HepG2 (cell line): ENCODE results near the gene TBC1D12. TPM values are rescaled to one million over a fixed set of nuclear protein-coding genes. Genes with fewer than 3 reads are reported as not detected.
A peak's percentile ranks its signal among the peaks of the same experiment; 100 is the strongest.

Experiments
- ATF5 ChIP-seq: sonication (generic); formaldehyde crosslinking; IDR thresholded peaks from 2 replicates; pipeline ENCODE4 v1.4.0; 2020; ENCODE audit warnings: mild to moderate bottlenecking, low read depth, missing genetic modification reagents
- ATF7 ChIP-seq, 2 experiments: fragments of 450-650 bp in 1 of 2; sonication (generic) in 1 of 2; formaldehyde crosslinking in 1 of 2; IDR thresholded peaks; 2 replicates each; pipeline versions ENCODE4 v1.4.0 to v1.6.1; 2016 to 2020; ENCODE audit warnings: antibody characterized with exemption in 1 of 2, mild to moderate bottlenecking in 1 of 2, missing genetic modification reagents in 1 of 2
- ETV5 ChIP-seq: IDR thresholded peaks from 2 replicates; pipeline ENCODE4 v1.6.1; 2018; ENCODE audit warnings: missing biosample characterization, missing genetic modification reagents, inconsistent platforms, borderline replicate concordance
- HDAC1 ChIP-seq: sonication (generic); formaldehyde crosslinking; IDR thresholded peaks from 2 replicates; pipeline ENCODE4 v1.5.1; 2020; ENCODE audit warnings: mild to moderate bottlenecking, missing genetic modification reagents
- HOXA7 ChIP-seq: sonication (generic); formaldehyde crosslinking; IDR thresholded peaks from 2 replicates; pipeline ENCODE4 v1.8.1; 2022; ENCODE audit warnings: mild to moderate bottlenecking, missing genetic modification reagents, moderate library complexity
- JUNB ChIP-seq: sonication (generic); formaldehyde crosslinking; IDR thresholded peaks from 2 replicates; pipeline ENCODE4 v1.8.0; 2022; ENCODE audit warnings: missing genetic modification reagents, mild to moderate bottlenecking, borderline replicate concordance
- MATR3 ChIP-seq: sonication (generic); formaldehyde crosslinking; IDR thresholded peaks from 2 replicates; pipeline ENCODE4 v1.4.0; 2020; ENCODE audit warnings: missing genetic modification reagents
- PLRG1 ChIP-seq: fragments of 450-650 bp; conservative IDR thresholded peaks from 2 replicates; pipeline ENCODE4 v1.6.1; 2016
- SAFB2 ChIP-seq: sonication (generic); formaldehyde crosslinking; IDR thresholded peaks from 2 replicates; pipeline ENCODE4 v1.5.1; 2020; ENCODE audit warnings: missing genetic modification reagents, low read depth, mild to moderate bottlenecking, borderline replicate concordance
- SNRNP70 ChIP-seq: fragments of 200-400 bp; formaldehyde crosslinking; IDR thresholded peaks from 2 replicates; pipeline ENCODE4 v1.6.1; 2017; ENCODE audit warnings: mild to moderate bottlenecking, low read depth, low read length, moderate library complexity
- SOX6 ChIP-seq, 2 experiments: fragments of 450-650 bp in 1 of 2; sonication (generic) in 1 of 2; formaldehyde crosslinking in 1 of 2; IDR thresholded peaks; 2 replicates each; pipeline versions ENCODE4 v1.4.0 to v1.6.1; 2017 to 2020; ENCODE audit warnings: antibody characterized with exemption in 1 of 2, mild to moderate bottlenecking in 1 of 2, missing genetic modification reagents in 1 of 2
- STAT5B ChIP-seq: sonication (generic); formaldehyde crosslinking; IDR thresholded peaks from 2 replicates; pipeline ENCODE4 v1.4.0; 2020; ENCODE audit warnings: missing genetic modification reagents
- TRIM22 ChIP-seq: fragments of 450-650 bp; IDR thresholded peaks from 2 replicates; pipeline ENCODE4 v1.6.1; 2017
- ZBTB7B ChIP-seq: sonication (generic); formaldehyde crosslinking; IDR thresholded peaks from 2 replicates; pipeline ENCODE4 v1.4.0; 2020; ENCODE audit warnings: missing genetic modification reagents
- ZNF326 ChIP-seq: sonication (generic); formaldehyde crosslinking; IDR thresholded peaks from 2 replicates; pipeline ENCODE4 v1.4.0; 2020; ENCODE audit warnings: missing genetic modification reagents, borderline replicate concordance
- ZSCAN25 ChIP-seq: sonication (generic); formaldehyde crosslinking; IDR thresholded peaks from 2 replicates; pipeline ENCODE4 v1.8.0; 2022; ENCODE audit warnings: mild to moderate bottlenecking, missing genetic modification reagents
- polyA plus RNA-seq, 8 experiments: library from polyadenylated mRNA; depleted of rRNA in 3 of 8; stranded (reverse) in 7 of 8; unstranded in 1 of 8; fragments of >200 nt; fragmentation: Illumina TruSeq in 4 of 8; extraction: Trizol in 4 of 8; gene quantifications; 2 replicates each; pipeline versions ENCODE4 v1.2.1 to v1.2.3, GENCODE V29; 2011 to 2016; ENCODE audit warnings: low read depth in 4 of 8, missing spikeins in 1 of 8, mixed read lengths in 1 of 8; ENCODE audit not compliant: insufficient read depth in 1 of 8
- total RNA-seq, 5 experiments: library from RNA; depleted of rRNA; stranded (reverse); fragments of >200 nt; fragmentation: Illumina TruSeq; extraction: Trizol; gene quantifications; 2 replicates each; pipeline ENCODE4 v1.2.3, GENCODE V29; 2016; ENCODE audit warnings: low read depth in 1 of 5
- TF ChIP-seq, protein P1 (sequence below): sonication (generic); formaldehyde crosslinking; IDR thresholded peaks from 2 replicates; pipeline ENCODE4 v1.5.0; 2020; ENCODE audit warnings: mild to moderate bottlenecking, missing genetic modification reagents
- TF ChIP-seq, protein P2 (sequence below): sonication (generic); formaldehyde crosslinking; IDR thresholded peaks from 2 replicates; pipeline ENCODE4 v1.5.1; 2020; ENCODE audit warnings: mild to moderate bottlenecking, missing genetic modification reagents, borderline replicate concordance

Gene TBC1D12
- total and polyA plus RNA-seq, 2 of the 13 experiments (the other 11 are each of a cell fraction or from before 2014, with no cell fraction given), result 5.7 to 6.2 TPM

DNA sequence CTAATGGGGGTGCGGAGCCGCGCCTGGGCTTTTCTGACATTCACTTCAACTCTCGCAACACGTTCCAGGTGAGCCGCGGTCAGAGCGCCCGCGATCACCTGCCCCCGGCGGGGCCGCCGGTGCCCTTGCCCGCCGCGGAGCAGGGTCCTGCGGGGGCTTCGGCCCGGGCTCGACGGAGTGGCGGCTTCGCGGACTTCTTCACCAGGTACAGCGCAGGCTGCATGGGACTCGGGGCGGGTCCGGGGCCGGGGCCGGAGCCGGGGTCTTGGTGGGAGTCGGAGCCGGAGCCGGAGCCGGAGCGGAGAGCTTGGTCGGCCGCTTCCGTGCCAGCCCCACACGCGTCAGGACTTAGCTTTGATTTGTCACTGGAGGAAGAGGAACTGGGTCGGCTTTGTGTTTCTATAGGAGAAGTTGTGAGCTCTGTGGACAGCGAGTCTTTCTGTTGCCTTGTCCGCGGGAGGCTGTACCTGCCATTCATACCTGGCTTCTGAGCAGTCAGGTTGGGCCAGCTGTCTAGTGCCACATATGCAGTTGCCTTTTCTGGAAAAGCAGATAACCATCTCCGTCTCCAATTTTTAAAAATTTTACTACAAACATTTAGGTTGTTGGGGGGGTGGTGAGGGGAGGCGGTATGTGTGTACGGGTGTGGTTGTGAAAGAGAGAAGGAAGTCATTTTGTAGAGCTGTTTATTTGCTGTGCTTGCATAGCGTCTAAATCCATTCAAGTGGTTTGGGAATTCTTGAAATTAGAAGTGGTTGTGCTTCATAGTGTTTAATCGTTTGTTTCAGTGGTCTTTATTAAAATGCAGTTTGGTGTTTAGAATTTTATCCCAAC, 1.3 kb downstream of the TBC1D12 start (continued):
- TF ChIP-seq, protein P1, sequence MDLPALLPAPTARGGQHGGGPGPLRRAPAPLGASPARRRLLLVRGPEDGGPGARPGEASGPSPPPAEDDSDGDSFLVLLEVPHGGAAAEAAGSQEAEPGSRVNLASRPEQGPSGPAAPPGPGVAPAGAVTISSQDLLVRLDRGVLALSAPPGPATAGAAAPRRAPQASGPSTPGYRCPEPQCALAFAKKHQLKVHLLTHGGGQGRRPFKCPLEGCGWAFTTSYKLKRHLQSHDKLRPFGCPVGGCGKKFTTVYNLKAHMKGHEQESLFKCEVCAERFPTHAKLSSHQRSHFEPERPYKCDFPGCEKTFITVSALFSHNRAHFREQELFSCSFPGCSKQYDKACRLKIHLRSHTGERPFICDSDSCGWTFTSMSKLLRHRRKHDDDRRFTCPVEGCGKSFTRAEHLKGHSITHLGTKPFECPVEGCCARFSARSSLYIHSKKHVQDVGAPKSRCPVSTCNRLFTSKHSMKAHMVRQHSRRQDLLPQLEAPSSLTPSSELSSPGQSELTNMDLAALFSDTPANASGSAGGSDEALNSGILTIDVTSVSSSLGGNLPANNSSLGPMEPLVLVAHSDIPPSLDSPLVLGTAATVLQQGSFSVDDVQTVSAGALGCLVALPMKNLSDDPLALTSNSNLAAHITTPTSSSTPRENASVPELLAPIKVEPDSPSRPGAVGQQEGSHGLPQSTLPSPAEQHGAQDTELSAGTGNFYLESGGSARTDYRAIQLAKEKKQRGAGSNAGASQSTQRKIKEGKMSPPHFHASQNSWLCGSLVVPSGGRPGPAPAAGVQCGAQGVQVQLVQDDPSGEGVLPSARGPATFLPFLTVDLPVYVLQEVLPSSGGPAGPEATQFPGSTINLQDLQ (CRISPR knock-in tag), result no peak
- TF ChIP-seq MATR3 (CRISPR knock-in tag), result no peak
- no peak for TF ChIP-seq ZSCAN25 (CRISPR knock-in tag)
- no peak for TF ChIP-seq JUNB (CRISPR knock-in tag)
- no peak for TF ChIP-seq ZNF326 (CRISPR knock-in tag)
- no peak for TF ChIP-seq SAFB2 (CRISPR knock-in tag)
- TF ChIP-seq PLRG1, result no peak
- no peak for TF ChIP-seq HOXA7 (CRISPR knock-in tag)
- TF ChIP-seq, protein P2, sequence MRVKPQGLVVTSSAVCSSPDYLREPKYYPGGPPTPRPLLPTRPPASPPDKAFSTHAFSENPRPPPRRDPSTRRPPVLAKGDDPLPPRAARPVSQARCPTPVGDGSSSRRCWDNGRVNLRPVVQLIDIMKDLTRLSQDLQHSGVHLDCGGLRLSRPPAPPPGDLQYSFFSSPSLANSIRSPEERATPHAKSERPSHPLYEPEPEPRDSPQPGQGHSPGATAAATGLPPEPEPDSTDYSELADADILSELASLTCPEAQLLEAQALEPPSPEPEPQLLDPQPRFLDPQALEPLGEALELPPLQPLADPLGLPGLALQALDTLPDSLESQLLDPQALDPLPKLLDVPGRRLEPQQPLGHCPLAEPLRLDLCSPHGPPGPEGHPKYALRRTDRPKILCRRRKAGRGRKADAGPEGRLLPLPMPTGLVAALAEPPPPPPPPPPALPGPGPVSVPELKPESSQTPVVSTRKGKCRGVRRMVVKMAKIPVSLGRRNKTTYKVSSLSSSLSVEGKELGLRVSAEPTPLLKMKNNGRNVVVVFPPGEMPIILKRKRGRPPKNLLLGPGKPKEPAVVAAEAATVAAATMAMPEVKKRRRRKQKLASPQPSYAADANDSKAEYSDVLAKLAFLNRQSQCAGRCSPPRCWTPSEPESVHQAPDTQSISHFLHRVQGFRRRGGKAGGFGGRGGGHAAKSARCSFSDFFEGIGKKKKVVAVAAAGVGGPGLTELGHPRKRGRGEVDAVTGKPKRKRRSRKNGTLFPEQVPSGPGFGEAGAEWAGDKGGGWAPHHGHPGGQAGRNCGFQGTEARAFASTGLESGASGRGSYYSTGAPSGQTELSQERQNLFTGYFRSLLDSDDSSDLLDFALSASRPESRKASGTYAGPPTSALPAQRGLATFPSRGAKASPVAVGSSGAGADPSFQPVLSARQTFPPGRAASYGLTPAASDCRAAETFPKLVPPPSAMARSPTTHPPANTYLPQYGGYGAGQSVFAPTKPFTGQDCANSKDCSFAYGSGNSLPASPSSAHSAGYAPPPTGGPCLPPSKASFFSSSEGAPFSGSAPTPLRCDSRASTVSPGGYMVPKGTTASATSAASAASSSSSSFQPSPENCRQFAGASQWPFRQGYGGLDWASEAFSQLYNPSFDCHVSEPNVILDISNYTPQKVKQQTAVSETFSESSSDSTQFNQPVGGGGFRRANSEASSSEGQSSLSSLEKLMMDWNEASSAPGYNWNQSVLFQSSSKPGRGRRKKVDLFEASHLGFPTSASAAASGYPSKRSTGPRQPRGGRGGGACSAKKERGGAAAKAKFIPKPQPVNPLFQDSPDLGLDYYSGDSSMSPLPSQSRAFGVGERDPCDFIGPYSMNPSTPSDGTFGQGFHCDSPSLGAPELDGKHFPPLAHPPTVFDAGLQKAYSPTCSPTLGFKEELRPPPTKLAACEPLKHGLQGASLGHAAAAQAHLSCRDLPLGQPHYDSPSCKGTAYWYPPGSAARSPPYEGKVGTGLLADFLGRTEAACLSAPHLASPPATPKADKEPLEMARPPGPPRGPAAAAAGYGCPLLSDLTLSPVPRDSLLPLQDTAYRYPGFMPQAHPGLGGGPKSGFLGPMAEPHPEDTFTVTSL, result 0 out of 2 replicates have a peak, but pooled peaks have one; percentile 23
- no peak for TF ChIP-seq ATF5 (CRISPR knock-in tag)
- no peak for TF ChIP-seq SNRNP70
- TF ChIP-seq SOX6 (IDR thresholded peaks at IDR 0.05), result no peak
- TF ChIP-seq SOX6 (CRISPR knock-in tag; IDR thresholded peaks at IDR 0.05), result 0 out of 2 replicates have a peak, but pooled peaks have one; percentile 11
- no peak for TF ChIP-seq ETV5 (CRISPR knock-in tag)
- TF ChIP-seq TRIM22, result no peak
- no peak for TF ChIP-seq STAT5B (CRISPR knock-in tag)
- peak; percentile 30; the same call in 1 of the 2 replicates for TF ChIP-seq HDAC1
- TF ChIP-seq ZBTB7B (CRISPR knock-in tag), result 0 out of 2 replicates have a peak, but pooled peaks have one; percentile 6
- TF ChIP-seq ATF7 (IDR thresholded peaks at IDR 0.05), result no peak
- no peak for TF ChIP-seq ATF7 (CRISPR knock-in tag; IDR thresholded peaks at IDR 0.05)
